ENCODE data around the gene ASNSD1. TPM values are rescaled to one million over a fixed set of nuclear protein-coding genes. Genes with fewer than 3 reads are reported as not detected.

The ASNSD1 gene
- total RNA-seq (2022; extraction: Qiagen RNA extraction; ENCODE audit: low read depth) = 29.1 to 40.7 TPM (median 34.7 TPM) in 5 replicates

GRCh38 chr2:189661148-189661956, at the start of gene ASNSD1:
Gene ASNSD1 (plus strand): TSS chr2:189661459. CDS start chr2:189666133, 4,674 bp downstream.

GRCh38 chr2:189674374-189675112, 13.3 kb downstream of the ASNSD1 start, which contains the start of gene ANKAR:
Gene ANKAR (plus strand): TSS chr2:189674670. CDS start chr2:189676491, 1,821 bp downstream.

Other genes starting within 250 kb of the ASNSD1 start
- gene WDR75, start 220.0 kb upstream of the ASNSD1 start, total RNA-seq (2022; extraction: Qiagen RNA extraction; ENCODE audit: low read depth) = 33.5 to 52.1 TPM (median 38.7 TPM) in 5 replicates
- 1.9 to 2.9 TPM (median 2.7 TPM) in 5 replicates for gene SLC40A1, start 80.7 kb upstream of the ASNSD1 start, total RNA-seq (2022; extraction: Qiagen RNA extraction; ENCODE audit: low read depth)
- gene ANKAR, start 13.2 kb downstream of the ASNSD1 start, total RNA-seq (2022; extraction: Qiagen RNA extraction; ENCODE audit: low read depth) = 0.44 to 1.4 TPM (median 1.0 TPM) in 5 replicates
- 2.9 to 5.1 TPM (median 4.4 TPM) in 5 replicates for gene OSGEPL1, start 101.3 kb downstream of the ASNSD1 start, total RNA-seq (2022; extraction: Qiagen RNA extraction; ENCODE audit: low read depth)
- gene ORMDL1, start 122.9 kb downstream of the ASNSD1 start, total RNA-seq (2022; extraction: Qiagen RNA extraction; ENCODE audit: low read depth) = 34.8 to 47.9 TPM (median 44.7 TPM) in 5 replicates
- gene PMS1, start 123.0 kb downstream of the ASNSD1 start, total RNA-seq (2022; extraction: Qiagen RNA extraction; ENCODE audit: low read depth) = 5.7 to 8.6 TPM (median 8.0 TPM) in 5 replicates

Data from A549 treated with ZK216348 at 1 μM for 4 hours (cell line).